Inferior parietal cortex (tissue), 1 donor: ENCODE results near the gene EXOC4.
A peak's percentile ranks its signal among the peaks of the same experiment; 100 is the strongest.

ENCODE experiments used
- DNase-seq: peaks from one replicate; pipeline ENCODE4 v3.0.0-alpha.2; 2016; ENCODE audit errors: extremely low spot score

EXOC4 gene

GRCh38 chr7:133786401-133786937 lies 533.6 kb downstream of the EXOC4 start:
- no peak for DNase-seq

- no peak for DNase-seq
Measured at GRCh38 chr7:133789974-133790373, 537.1 kb downstream of the EXOC4 start.

GRCh38 chr7:133790911-133791310 lies 538.0 kb downstream of the EXOC4 start:
- DNase-seq = no peak

GRCh38 chr7:133794479-133794878 lies 541.6 kb downstream of the EXOC4 start:
- DNase-seq = no peak

DNA sequence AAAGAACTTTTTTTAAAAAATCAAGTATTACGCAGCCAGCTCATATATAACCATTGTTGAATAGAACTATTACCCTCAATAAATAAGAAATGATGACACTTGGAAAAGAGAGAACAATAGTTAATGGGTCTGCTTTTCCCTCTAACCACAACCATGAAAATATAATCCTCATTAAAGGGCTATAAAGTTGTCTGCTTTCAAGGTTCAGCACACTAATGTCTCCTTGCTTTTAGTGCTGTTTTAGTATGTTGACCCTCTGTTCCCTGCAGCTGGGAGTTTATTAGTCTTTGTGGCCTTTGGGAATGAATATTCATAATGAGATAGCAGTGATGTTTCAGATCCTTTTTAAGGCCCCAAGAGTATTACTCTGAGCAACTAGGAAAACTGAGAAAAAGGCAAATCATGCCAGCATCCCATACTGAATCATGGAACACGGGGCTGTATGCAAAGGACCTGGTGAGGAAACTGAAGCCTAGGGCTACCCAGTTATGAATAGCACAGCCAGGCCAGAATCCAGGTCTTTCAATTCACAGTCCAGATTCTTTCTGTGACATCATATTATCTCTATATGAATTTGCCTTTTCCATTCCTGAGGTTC lies 542.3 kb downstream of the EXOC4 start:
- DNase-seq = no peak

DNA sequence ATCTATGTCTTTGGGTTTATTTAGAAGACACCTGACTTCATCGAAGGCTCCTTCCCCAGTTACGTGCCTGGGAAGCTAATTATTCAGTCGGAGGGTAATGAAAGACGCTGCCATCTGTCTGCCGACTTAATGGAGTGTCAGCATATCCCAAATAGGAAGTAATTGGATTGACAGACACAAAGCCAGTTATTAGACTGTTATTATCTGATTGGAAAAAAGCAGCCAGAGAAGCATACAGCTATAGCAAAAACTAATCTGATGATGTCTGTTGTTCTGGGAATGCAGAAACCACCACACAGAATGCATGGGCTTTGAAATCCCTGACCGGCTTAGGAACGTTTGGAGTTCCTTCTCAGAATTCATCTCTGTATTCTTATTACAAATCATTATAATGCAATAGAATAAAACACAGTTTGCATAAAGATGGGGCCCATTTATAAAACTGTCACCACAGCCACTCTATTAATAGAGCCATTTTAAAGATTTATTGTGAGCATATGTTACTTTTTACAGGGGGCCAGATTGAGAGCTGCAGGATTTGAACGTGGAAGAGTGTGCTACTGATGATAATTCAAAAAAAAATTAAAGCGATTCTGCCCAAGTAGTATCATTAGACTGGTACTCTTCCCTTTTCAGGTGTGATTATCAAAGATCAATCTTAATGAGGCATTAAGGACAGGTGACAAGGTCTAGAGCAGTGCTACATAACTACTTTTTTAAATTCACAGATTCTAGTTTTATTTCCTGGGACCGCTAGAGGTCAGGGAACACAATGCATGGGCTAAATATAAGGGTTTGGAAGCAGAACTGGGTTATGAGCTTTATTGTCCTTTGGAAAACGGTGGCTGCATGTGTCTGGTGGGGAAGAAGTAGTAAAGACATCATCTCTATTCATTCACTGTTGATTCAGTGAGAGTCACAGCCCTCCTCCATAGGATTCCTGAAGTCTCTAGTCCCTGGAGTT lies 544.2 kb downstream of the EXOC4 start:
- no peak for DNase-seq

GRCh38 chr7:133797818-133798520 lies 545.1 kb downstream of the EXOC4 start:
- DNase-seq = no peak

DNA sequence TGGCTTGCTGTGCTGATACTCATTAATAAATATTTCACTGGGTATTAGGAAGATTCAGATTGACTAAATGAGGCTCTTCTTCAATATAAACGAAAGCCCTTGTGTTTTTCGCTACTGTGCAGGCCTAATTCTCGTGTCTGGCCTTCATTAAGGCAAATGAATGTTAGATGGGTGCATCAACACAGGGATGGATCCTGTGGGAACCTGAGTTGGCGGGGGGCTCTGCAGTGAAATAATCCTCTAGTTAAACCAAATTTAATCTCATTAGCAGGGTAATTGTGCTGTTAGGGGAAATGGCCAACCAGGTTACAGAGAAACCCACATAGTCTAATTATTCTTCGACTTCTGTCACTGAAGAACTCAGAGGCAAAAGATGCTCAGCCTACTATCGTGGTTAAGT lies 548.5 kb downstream of the EXOC4 start:
- no peak for DNase-seq

DNA sequence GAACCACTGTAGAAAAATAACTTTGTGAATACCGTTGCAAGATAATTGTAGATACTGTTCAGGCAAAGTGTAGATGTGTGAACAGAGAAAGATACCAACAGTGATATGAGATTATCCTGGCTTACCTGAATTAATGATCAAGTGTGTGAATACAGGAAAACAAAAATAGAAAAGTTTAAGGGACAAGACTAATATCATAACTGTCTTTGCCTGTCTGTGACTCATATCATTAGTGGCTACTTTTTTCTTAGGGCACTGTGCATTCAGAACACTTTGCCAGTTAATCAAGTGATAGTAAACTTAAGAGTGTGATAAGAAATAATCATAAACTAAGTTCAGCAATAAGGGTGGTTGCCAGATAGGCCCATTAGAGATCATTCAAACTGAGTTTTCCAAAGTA lies 551.2 kb downstream of the EXOC4 start:
- DNase-seq = no peak

DNA sequence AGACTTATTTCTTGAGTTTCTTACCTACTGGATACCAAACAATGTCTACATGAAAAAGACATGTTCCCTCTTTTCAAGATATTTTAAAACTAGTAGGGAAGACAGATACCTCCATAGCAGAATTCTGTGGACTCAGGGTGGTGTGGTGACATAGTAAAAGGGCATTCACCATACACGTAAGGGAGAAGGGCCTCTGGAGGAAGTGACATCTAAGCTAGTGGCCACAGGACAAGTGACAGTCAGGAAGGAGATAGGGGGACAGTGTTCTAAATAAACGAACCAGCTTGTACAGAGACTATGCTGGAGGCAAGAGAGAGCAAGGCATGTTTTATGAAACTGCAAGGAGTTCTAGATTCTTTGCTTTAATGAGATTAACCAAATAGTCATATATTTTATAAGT lies 552.5 kb downstream of the EXOC4 start:
- DNase-seq = no peak

DNA sequence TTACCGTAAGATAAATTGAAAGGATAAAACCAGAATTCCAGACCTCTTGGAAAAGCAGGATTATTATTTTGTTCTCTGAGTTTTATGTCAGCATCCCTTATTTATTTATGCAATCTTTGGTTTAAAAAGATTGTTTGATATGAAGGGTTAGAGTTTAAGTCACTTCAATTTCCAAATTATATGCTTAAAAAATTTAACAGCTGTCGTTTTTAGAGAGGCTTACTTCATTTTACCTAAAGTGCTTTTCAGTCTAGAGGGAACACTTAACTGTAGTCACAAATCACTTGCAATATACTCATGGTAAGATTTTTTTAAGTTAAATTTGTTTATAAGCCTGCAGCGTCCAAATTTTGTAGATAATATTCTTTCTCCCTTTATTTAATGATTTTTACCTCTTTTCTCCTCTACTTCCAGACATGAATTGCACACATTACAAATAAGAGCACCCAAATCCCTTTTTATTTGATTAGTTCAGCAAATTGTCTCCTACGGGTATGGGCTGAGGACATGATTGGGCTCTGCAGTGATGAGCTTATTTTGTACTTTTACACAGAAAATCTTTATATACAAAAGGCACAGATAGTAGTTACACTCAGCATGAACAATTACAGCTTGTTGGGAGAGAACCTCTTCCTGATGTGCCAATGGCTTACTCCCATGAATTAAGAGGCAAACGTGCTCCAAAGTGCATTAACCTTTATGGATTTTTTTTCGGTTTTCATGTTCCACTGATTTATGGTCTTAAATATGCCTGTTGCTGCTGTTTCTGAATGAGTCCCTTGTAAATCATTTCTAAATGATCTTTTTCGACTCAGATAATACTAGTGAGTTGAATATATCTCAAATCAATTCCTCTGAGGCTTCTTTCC lies 555.0 kb downstream of the EXOC4 start:
- no peak for DNase-seq

GRCh38 chr7:133808493-133808866 lies 555.6 kb downstream of the EXOC4 start:
- DNase-seq = no peak

GRCh38 chr7:133812877-133813276 lies 560.0 kb downstream of the EXOC4 start:
- no peak for DNase-seq

DNA sequence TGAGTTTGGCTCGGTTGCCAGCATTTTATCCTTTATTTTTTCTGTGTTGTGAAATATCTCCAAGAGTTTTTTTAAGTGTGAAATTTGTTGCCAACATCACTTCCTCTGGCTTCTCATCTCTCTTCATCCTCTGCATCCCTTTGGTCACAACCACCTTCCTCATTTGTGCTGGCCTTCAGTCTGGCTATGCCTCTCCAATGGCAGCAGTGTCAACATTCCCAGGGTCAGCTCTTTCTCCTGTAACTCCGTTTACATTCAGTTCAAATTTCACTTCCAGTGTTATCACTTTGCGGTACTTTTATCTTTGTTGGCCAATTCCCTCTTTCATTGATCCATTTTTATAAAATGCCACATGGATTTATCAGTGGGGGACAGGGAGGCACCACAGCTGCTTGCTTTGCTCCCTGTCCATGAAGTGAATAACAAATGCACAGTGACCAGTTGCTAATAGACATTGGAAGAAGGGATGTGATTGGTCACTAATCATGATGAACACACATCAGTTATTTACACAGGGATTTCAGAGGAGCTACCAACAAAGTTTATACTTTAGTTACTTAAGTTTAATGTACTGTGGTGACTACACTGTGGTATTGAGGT lies 562.8 kb downstream of the EXOC4 start:
- DNase-seq = no peak

DNA sequence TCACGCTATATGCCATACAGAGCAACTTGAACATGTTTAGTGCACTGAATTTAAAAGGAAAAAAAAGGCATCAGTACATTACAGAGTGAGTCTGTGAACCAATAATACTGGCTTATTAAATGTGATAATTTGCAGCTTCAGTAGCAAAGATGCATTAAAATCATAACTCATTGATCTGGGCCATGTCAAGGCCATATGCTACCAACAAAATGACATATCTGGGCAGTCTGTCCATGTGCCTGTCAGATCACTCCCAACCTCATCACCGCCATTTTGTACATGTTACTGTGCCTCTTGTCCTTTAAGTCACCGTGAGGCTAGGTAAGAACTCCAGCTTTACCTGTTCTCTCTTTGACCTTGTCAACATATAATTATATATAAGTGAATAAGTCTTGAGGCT lies 566.8 kb downstream of the EXOC4 start:
- DNase-seq = no peak

GRCh38 chr7:133820584-133820983 lies 567.7 kb downstream of the EXOC4 start:
- no peak for DNase-seq

DNA sequence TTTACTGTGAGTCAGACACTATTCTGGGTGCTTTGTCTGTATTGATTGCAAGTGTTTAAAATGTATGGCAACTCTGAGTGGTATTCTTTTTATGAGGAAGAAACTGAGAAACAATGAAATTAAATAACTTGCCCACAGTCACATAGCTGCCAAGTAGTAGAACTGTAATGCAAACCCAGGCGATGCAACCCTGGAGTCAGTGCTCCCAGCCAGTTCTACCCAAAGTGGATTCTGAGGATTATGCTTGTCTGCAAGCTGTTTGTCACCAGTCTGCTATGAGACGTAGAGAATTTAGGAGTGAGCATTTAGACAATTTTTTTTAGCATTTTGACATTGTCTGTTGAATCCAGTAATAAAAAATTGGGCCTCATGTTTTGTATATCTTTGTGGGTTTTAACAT lies 568.3 kb downstream of the EXOC4 start:
- DNase-seq = no peak

GRCh38 chr7:133822001-133822641 lies 569.2 kb downstream of the EXOC4 start:
- no peak for DNase-seq

DNA sequence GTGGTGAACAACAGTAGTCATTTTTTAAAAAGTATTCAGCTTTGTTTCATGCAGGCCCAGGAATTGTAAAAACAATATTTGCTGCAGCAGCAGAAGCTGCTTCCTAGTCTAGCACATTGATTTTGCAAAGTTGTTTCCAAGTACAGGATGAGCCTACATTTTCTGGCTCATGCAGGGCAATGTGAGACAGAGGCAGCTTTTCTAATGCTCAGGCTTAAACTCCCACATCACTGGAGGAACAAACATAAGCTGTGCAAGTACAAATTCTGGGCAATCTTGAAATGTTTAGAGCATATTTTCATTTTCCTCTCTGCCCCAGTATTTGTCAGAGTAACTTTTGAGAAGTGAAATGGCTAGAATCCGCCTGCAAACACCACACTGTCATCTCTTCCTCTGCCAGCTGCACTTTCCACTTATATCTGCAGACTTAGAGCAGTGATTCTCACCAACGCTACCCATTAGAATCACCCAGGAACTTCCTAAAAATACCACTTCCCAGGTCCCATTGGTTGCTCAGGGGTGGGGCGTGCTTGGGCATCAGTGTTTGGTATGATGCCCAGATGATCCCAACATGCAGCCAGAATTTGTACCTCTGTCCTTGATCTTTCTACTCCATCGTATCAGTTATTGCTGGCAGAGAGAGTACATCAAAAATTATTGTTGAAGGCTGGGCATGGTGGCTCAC lies 570.1 kb downstream of the EXOC4 start:
- DNase-seq = peak; percentile 47

- DNase-seq = no peak
Measured at GRCh38 chr7:133824132-133824531, 571.3 kb downstream of the EXOC4 start.
